Kidney tubule cell (primary cell): ENCODE results near the gene ZBTB46.
"Not testable (repeated sequence)": the region's sequence is repeated elsewhere in the genome, so short reads cannot be mapped to it uniquely, and the experiment has no call there.

ENCODE experiments used
- DNase-seq: peaks from one replicate; pipeline ENCODE4 v3.0.0-alpha.2; 2018; ENCODE audit warnings: low spot score

The ZBTB46 gene

DNA sequence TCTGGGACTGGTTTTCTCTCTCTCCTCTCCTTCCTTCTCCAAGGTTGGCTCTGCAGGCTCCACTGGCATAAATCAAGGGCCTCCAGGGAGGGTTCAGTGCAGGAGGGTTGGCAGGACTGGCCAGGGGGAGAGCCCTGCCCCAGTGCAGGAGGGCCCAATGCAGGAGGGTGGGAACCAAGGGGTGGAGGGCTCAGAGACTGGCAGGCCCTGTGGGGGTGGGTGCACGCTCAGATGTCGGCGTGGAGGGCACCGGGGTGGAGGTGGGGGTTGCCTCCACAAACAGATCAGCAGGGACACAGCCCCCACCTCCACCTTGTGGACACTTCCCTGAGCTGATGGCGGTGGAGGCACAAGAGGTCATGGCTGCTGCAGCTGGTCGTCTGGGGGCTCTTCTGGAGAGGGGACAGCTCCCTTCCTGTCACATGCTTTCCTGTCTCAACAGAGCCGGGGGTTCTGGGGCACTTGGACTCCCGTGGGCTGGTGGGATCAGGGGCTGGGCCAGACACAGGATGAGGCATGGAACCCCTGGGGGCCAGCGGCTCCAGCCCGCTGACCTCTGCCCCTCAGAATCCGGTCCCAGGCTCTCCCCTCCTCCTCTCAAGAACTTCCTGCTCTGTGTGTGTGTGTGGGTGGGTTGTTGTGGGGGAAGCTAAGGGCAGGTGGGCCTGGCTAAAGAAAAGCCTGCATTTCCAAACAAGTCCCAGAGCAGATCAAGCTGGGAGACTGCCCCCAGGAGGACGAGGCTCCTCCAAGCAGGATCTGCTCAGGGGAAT is 27.5 kb upstream of the ZBTB46 start:
- no peak for DNase-seq

GRCh38 chr20:63857764-63858392 is 26.8 kb upstream of the ZBTB46 start:
- DNase-seq, result no peak

DNA sequence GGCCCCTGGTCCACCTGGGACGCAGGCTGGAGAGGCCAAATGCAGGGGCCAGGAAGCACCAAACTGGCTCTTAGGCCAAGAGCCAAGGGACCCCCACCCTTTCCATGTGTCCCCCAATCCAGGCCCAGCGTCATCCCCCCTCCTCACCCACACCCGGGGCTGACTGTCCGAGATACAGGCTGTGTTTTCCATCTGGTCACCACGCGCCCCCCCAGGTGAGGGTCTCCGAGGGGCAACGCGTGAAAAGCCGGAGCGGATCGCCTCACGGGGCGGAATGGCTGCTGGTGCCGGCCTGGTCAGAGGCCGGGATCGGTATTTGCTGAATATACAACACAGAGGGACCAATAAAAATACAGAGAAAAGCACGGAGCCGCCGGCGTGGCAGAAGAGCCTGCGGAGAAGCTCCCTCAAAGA is 25.0 kb upstream of the ZBTB46 start:
- DNase-seq, result no peak

- DNase-seq, result no peak
Observed at GRCh38 chr20:63855363-63856097, 24.5 kb upstream of the ZBTB46 start.

- no peak for DNase-seq
Observed at GRCh38 chr20:63854766-63855362, 23.8 kb upstream of the ZBTB46 start.

DNA sequence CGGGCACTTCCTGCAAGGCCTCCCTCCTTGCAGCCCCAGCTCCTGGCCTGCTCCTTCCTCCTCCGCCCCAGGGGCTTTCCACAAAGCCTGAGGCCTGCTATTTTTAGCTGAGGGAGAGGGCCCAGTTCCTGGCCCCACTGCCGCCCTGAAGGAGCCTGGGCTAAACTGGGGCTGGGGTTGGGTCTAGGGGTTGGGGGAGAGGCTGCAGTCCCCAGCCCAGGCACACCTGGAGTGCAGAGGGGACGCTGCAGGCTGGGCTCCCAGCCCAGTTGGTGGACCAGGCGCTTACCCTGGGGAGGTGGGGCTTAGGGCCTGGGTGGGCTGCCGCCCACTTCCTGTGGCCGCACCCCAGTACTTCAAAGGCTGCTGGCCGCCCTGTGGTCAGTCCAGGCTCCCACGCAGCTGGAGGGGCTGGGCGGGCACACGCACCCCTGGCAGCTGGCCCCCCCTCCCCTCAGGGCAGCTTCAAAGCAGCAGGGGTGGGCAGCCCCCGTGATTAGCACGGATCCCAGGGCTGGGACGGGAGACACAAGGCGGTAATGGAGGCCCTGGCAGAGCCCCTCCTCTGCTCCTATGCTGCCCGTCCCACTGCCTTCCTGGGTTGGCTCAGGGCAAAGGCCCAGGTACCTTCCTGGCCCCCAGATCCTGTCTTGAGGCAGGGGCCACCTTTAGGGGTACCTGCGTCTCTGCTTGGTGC is 23.2 kb upstream of the ZBTB46 start:
- DNase-seq, result peak; percentile 57

- not testable (repeated sequence) for DNase-seq
Observed at GRCh38 chr20:63853733-63854068, 22.6 kb upstream of the ZBTB46 start.

DNA sequence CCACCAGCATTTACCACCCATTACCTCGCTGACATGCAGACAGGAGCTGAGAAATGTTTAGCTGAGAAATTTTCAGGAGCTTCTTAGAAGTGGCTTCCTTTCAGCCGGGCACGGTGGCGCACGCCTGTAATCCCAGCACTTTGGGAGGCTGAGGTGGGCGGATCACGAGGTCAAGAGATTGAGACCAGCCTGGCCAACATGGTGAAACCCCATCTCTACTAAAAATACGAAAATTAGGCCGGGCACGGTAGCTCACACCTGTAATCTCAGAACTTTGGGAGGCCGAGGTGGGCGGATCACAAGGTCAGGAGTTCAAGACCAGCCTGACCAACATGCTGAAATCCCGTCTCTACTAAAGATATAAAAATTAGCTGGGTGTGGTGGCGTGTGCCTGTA is 20.5 kb upstream of the ZBTB46 start:
- not testable (repeated sequence) for DNase-seq

GRCh38 chr20:63850689-63851547 is 19.9 kb upstream of the ZBTB46 start:
- DNase-seq, result no peak

DNA sequence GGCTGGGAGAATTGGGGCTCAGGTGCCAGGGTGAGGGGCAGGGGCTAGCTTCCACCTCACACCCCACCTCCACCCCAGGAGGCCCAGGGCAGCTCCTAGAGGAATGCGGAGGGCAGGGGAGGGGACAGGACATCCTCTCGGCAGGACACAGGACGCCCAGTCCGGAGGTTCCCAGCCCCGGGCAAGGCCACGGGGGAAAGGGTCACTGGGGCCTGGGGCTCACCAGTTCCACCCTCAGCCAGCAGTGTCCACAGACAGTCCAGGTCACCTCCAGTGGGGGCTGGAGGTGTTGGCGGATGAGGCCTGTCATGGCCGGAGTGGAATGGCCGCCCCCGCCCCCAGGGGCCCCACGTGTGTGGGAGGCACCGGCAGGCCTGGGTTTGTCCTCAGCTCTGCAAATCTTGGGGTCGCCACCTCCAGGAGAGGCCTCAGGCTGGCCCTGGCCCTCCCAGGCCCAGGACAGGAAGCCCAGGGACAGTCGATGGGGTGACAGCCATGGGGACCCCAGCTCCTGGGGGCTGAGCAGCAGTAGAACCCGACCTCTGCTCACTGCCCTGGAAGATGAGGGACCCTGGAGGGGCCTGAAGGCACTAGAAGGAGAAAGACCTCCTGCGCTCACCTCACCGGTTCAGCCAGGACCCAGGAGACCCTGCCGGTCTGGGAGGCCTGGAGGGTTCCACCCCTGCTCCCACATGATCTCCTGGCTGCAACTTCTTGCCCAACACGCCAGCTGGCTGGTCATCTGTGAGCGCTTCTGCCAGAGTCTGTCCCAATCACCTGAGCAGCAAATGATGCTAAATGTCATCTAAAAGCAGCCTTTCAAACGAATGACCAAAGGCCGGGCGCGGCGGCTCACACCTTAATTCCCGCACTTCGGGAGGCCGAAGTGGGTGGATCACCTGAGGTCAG is 17.2 kb upstream of the ZBTB46 start:
- no peak for DNase-seq

DNA sequence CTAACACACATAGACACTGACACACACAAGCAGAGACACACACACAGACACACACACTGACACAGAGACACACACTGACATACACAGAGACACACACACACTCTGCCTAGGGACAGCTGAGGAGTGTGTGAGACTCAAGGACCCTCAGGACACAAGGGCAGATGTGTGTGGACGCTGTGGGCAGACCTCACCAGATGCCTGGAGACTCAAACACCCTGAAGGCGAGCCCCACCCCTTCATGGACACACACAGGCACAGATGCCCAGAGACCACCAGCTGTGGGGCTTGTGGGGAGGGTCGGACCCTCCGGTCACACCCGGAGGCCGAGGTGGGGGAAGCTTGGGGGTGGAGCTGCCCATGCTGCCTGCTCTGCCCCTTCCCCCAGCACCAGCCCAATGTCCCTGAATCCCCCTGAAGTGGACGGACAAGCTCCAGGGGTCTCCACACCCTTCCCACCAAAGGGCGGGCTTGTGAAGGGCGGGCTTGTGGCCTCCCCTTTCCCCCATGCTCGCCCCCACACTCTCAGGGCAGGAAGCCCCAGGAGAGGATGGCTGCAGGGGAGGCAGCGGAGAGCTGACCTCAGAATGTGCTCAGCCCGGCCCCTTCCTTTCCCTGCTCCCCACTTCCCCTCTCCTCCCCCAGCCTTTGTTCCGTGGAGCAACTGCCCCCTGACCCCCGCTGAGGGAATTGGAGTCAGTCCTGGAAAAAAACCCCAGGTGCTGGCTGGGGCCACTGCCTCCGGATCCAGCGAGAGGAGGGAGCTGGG is 16.4 kb upstream of the ZBTB46 start:
- DNase-seq, result no peak

DNA sequence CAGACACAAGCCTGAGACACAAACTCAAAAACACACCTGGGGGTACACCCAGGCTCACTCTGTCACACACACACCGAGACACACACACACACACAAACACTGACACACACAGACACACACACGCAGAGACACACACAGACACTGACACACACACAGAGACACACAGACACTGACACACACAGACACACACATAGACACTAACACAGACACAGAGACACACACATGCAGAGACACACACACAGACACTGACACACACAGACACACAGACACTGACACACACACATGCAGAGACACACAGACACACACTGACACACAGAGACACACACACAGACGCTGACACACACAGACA is 15.8 kb upstream of the ZBTB46 start:
- DNase-seq, result no peak

- no peak for DNase-seq
Observed at GRCh38 chr20:63846128-63846771, 15.2 kb upstream of the ZBTB46 start.

- no peak for DNase-seq
Observed at GRCh38 chr20:63844511-63844991, 13.5 kb upstream of the ZBTB46 start.

DNA sequence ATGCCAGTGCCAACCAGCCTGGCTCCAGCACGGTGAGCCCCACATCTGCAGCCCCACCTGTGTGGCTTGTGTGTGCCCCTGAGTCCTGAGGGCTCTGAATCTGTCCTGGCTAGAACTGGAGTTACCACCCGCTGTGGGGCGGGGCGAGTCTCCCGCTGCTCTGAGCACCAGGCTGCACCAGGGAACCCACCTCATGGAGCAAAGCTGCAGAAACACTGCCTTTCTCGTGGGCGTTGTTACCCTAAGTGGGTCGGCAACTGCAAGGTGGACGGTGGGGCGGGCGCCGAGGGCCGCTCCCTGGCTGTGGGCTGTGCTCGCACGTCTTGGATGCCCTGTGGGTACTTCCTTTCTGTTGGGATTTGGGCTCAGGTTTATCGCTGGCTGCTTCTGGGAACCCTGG is 12.7 kb upstream of the ZBTB46 start:
- DNase-seq, result no peak

- no peak for DNase-seq
Observed at GRCh38 chr20:63843222-63843621, 12.2 kb upstream of the ZBTB46 start.

DNA sequence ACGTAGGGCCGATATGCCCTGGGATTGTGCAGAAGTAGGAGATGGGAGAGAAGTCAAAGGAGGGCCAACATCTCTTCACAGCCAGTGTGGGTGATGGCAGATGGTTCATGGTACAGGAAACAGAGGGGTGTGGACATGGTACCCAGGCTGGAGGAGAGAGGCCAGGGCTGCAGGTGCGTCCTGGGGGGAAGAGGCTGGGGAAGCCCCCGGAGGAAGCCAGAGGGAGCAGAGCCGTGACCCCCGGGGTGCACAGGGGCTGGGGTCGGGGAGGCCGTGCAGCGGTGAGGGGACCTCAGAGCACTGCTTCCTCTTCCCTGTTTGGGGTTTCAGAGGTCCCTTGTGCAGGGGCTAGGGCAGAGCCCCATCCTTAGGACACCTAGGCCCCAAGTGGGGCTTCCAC is 11.2 kb upstream of the ZBTB46 start:
- DNase-seq, result no peak

DNA sequence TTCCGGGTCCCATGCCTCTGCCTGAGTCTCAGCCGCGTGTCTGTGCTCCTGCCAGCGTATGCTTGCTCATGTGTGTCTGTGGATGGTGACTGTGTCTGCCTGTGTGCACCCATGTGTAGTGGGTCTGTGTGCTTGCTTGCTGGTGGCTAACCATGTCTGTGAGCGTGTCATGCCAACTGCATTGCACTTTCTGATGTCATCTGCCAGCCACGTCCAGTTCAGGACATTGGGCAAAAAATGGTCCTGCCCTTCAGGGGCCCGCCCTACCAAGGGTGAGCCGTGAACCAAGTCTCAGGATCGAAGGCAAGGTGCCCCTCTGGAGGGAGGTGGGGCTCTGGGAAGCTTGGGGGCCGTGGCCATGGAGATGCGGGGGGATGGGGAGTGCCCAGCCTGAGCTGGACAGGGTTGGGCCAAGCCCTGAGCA is 9.4 kb upstream of the ZBTB46 start:
- peak; percentile 92 for DNase-seq

GRCh38 chr20:63839620-63840019 is 8.6 kb upstream of the ZBTB46 start:
- no peak for DNase-seq
